NCI-H345 treated with DMSO at 0.1 percent for 48 hours (cell line): Measurements from ENCODE around the gene DACH1.
"Not testable (repeated sequence)": the region's sequence is repeated elsewhere in the genome, so short reads cannot be mapped to it uniquely, and the experiment has no call there.

Source experiments
- DNase-seq: peaks from one replicate; lab custom pipeline; 2025; ENCODE audit not compliant: unreplicated experiment; lab: John Stamatoyannopoulos, UW

DACH1 gene

DNA sequence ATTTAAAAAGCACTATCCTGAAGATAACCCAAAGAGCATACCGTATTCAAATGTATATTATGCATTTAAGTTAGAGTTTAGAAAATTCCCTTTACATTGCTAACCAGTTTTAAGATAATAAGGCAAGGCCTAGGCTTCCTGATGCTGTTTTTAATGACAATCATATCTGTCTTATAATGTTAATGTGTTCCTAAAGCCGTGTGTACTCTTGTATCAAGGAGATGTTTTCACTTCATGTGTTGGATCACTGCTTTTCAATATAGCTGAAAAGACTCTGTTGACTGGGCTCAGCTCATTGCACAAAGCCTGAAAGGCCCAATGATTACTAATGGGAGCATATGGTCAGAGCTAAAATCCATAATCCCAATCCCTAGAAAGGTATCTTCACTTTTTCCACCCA lies 81.6 kb downstream of the DACH1 start:
- no peak for DNase-seq

DNA sequence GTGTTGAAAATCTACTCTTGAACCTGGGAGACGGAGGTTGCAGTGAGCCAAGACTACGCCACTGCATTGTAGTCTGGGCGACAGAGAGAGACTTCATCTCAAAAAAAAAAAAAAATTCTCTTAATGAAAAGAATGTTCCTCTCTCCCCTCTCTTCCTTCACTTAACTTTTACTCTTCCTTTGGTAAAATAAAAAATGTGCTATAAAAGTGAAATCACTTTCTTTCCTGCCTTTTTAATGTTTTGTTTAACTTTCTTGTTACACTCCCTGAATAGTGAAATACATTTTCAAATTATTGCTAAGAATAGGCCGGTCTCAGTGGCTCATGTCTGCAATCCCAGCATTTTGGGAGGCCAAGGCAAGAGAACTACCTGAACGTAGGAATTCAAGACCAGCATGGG lies 86.5 kb downstream of the DACH1 start:
- DNase-seq: no peak

DNA sequence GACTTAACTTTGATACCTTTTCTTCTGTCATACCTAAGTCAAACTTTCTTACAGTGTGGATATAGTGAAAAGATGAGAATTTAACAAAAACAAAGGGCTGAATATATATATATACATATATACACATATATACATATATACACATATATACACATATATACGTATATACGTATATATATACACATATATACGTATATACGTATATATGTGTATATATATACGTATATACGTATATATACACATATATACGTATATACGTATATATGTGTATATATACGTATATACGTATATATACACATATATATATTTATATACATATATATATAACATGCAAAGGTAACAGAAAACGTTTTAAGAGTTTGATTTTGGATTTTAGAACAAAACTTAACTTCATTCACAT lies 88.0 kb downstream of the DACH1 start:
- DNase-seq: not testable (repeated sequence)

GRCh38 chr13:71775966-71776365 lies 91.0 kb downstream of the DACH1 start:
- no peak for DNase-seq

- no peak for DNase-seq
These were observed 92.1 kb downstream of the DACH1 start for GRCh38 chr13:71774863-71775262.

- DNase-seq: no peak
These were observed 93.5 kb downstream of the DACH1 start for GRCh38 chr13:71773531-71773930.

- DNase-seq: no peak
These were observed 94.6 kb downstream of the DACH1 start for GRCh38 chr13:71772361-71772760.

DNA sequence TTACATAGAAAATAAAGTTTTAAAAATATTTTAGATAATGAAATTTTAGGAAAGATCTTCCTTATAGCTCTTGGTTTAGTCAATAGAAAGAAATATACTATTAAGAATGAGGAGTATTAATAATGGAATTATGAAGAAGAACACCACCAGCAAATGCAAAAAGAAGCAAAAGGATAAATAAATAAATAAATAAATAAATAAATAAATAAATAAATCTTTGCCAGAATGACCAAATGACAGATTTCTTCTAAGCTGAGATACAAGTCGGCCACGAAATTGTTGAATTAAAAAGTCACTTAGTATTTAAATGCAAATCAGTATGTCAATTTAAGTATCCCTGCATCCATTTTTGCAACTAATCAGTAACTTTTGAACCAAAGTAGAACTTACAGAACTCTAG lies 95.9 kb downstream of the DACH1 start:
- no peak for DNase-seq

GRCh38 chr13:71770710-71771109 lies 96.3 kb downstream of the DACH1 start:
- DNase-seq: no peak

- no peak for DNase-seq
These were observed 98.1 kb downstream of the DACH1 start for GRCh38 chr13:71768881-71769280.

DNA sequence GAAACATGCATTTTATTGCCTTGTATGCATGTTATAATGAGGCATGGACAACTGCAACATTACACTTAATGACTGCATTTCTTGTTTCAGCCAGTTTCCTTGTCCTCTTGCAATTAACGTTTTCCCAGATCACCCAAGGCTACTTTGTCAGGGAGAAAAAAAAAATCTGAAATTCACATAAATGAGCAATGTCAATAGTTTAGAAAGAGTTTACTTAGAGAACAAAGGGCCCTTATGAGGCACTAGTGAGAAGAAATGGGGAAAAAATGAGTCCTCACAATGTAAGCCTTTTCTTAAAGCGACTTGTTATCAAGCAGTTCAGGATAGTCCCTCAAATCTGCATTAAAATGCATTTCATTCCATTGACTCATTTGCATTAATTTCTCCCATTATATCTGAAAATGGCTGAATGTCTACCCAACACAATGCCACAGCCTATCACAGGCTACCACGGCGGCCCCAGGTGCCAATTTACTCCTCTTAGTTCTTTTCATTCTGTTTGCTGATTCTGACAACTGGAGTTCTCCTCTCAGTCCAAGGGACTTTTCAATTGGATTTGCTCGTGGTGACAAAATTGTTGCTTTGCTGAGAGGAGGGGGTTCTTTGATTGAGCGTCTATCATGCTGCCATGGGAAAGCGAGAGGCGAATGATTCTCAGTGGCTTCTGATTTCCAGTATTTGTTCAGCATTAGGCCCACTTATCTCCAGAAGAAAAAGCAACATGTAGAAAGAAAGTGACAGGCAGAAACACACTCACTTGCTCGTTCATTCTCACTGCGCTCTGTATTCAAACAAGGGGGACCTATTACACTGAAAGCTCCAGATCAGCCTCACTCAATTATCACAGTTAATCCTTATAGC lies 107.1 kb downstream of the DACH1 start:
- DNase-seq: peak; percentile 7

DNA sequence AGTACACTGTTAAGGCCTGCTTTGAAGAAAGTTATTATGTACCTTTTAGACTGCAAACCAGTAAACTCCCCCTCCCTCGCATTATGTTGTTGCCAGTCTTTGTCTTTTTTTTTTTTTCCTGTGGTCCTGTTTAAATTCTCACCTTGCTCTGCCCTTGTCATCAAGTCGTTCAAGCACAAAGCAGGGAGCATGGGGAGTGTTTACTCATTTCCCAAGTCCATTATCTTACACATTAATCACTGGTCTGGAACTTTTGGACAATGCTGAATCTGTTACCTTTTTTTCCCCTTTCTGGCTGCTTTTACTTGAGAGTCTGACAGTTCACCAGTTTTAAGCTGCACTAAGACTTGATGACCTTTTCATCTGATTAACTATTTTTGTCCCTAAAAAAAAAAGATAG lies 108.2 kb downstream of the DACH1 start:
- no peak for DNase-seq

- no peak for DNase-seq
These were observed 112.5 kb downstream of the DACH1 start for GRCh38 chr13:71754407-71754974.

- DNase-seq: no peak
These were observed 114.1 kb downstream of the DACH1 start for GRCh38 chr13:71752775-71753513.

GRCh38 chr13:71751073-71751472 lies 115.9 kb downstream of the DACH1 start:
- peak; percentile 61 for DNase-seq

- DNase-seq: no peak
These were observed 136.7 kb downstream of the DACH1 start for GRCh38 chr13:71730267-71730666.

- DNase-seq: no peak
These were observed 137.6 kb downstream of the DACH1 start for GRCh38 chr13:71729441-71729840.

DNA sequence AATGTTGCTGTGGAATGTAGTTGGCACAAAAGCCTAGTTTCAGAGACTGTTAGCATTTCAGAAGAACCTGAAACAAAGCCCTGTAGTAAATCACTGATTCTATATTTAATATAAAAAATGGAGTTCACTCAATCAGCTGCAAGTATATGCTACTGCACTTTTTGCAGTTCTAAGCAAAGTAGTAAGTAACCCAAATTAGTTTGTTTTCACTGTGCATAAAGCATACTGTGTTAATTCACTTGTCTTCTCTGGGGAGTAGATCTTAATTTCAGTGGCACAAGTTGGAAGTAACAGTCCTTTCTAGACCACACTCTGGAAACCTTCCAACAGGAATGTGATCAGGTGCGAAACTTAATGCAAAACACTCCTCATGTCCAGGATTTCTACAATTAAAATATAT lies 139.3 kb downstream of the DACH1 start:
- DNase-seq: no peak

DNA sequence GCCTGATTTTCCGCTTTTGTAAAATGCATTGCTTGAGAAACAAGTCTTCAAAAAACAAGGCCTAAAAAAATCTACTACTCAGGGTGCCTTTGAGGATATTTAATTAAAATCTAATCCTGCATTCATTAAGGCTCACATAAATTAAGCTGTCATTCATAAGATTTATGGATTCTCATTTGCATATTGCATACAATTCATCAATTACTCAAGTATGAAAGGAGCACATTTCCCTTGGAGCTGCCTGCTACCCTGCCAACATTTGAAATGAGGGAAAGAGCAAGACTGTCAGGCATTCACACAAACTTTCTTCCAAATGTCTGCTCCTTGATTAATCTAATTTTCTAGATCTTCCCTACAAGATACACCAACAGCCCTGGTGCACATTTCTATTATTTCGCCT lies 140.0 kb downstream of the DACH1 start:
- no peak for DNase-seq

- DNase-seq: no peak
These were observed 144.8 kb downstream of the DACH1 start for GRCh38 chr13:71722206-71722605.

DNA sequence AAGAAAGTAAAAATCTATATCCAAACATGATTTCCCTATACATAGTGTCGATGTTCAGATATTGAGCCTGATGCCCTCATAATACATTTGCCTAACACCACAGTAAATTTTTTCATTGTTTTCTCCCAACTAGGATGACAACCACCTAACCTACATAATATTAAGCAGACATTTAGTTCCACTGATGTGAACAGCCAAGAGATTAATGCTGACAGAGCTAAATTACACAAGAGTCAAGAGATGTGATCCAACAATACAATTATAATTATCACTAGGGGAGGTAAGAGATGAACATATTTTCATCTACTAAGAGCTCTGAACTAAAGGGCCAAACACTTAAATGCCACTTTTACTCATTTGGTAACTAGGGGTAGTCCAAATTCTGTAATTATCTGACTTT lies 145.9 kb downstream of the DACH1 start:
- DNase-seq: no peak

GRCh38 chr13:71718931-71719330 lies 148.1 kb downstream of the DACH1 start:
- DNase-seq: no peak
